GM21447 (cell line): ENCODE results near the gene TCIRG1.
"Not testable (repeated sequence)": the region's sequence is repeated elsewhere in the genome, so short reads cannot be mapped to it uniquely, and the experiment has no call there.

Experiments used
- ATAC-seq: cut with Tn5 transposase; IDR thresholded peaks from one replicate; pipeline ENCODE4 v1.9.1; 2021; ENCODE audit not compliant: unreplicated experiment

Gene TCIRG1

GRCh38 chr11:68038718-68039525 is at the start of gene TCIRG1:
Gene TCIRG1 (plus strand): TSS chr11:68039025. CDS start chr11:68041272, 2,247 bp downstream.
- ATAC-seq: peak; percentile 49

- ATAC-seq: not testable (repeated sequence)
These were observed 48.1 kb upstream of the TCIRG1 start for GRCh38 chr11:67990546-67991346.

GRCh38 chr11:67991347-67992121 is 47.3 kb upstream of the TCIRG1 start:
- ATAC-seq: not testable (repeated sequence)

GRCh38 chr11:67993821-67994220 is 45.0 kb upstream of the TCIRG1 start:
- ATAC-seq: not testable (repeated sequence)

- ATAC-seq: not testable (repeated sequence)
These were observed 44.4 kb upstream of the TCIRG1 start for GRCh38 chr11:67994387-67994786.

GRCh38 chr11:67995129-67995528 is 43.7 kb upstream of the TCIRG1 start:
- not testable (repeated sequence) for ATAC-seq

- not testable (repeated sequence) for ATAC-seq
These were observed 43.2 kb upstream of the TCIRG1 start for GRCh38 chr11:67995579-67995978.

GRCh38 chr11:67996051-67996450 is 42.8 kb upstream of the TCIRG1 start:
- no peak for ATAC-seq

GRCh38 chr11:67996622-67997474 is 42.0 kb upstream of the TCIRG1 start:
- no peak for ATAC-seq

GRCh38 chr11:67997475-67997921 is 41.3 kb upstream of the TCIRG1 start:
- ATAC-seq: no peak

- no peak for ATAC-seq
These were observed 40.4 kb upstream of the TCIRG1 start for GRCh38 chr11:67998150-67999045.

GRCh38 chr11:67999201-67999629 is 39.6 kb upstream of the TCIRG1 start:
- ATAC-seq: no peak

GRCh38 chr11:67999704-68000103 is 39.1 kb upstream of the TCIRG1 start:
- ATAC-seq: no peak

- no peak for ATAC-seq
These were observed 36.3 kb upstream of the TCIRG1 start for GRCh38 chr11:68002575-68002937.

- ATAC-seq: no peak
These were observed 35.6 kb upstream of the TCIRG1 start for GRCh38 chr11:68002938-68003845.

- no peak for ATAC-seq
These were observed 34.8 kb upstream of the TCIRG1 start, which contains the start of gene UNC93B1 for GRCh38 chr11:68003846-68004550. Gene UNC93B1 (minus strand): TSS chr11:68004097. CDS start chr11:68004043, 54 bp downstream.

- ATAC-seq: no peak
These were observed 34.1 kb upstream of the TCIRG1 start for GRCh38 chr11:68004551-68005335.
